ENCODE data around the gene RBM45. TPM values are rescaled to one million over a fixed set of nuclear protein-coding genes. Genes with fewer than 3 reads are reported as not detected.

Gene RBM45
- total RNA-seq (2022; extraction: Qiagen RNA extraction; ENCODE audit: low read depth), result 10.1 to 14.5 TPM (median 11.8 TPM) in 5 replicates

GRCh38 chr2:178112202-178113152, at the start of gene RBM45:
Gene RBM45 (plus strand): TSS chr2:178112437. CDS start chr2:178112547, 110 bp downstream.

DNA sequence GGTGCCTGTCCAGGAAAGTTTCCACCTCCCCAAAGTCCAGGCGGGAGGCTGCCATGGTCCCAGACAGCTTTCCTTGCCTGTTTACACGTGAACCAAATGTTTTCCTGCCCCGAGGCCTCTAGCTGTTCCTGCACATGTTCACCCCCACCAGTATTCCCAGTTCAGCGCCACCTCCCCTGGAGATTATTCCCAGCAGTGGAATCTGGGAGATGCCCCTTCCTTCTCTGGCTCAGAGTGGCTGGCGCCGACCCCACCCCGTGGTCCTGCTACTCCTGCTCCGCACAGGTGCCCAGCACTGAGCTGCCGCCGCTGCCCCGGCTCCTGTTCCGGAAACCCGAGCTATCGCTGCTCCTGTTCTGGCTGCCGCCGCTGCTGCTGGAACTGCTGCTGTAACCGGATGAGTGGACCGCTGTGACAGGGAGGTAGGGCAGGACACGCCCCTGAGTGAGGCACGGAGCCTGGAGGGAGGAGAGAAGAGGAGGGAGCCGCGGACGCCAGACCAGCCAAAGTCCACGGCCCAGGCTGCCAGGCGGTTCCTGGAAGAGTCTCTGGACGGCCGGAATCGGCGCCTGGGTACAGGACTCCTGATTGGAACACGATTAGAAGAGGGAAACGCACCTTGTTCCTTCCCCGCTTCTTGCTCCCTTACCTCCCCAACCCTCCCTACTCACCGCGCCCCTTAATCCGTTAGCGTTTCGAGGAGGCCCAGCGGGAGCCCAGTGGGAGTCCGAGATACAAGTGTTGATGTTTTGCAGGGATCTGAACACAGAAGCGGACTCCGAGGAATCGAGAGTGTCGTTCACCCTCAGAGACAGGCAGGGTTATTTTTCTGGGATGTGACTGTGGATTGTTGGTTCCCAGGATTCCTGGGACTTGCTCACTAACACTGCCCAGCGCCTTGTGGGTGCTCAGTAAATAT, 39.6 kb upstream of the RBM45 start, which contains the start of gene PDE11A:
PDE11A (minus strand) TSS at position 395 of the 919 bp plus-strand sequence; CDS start at position 55, 340 bp downstream.

Other genes starting within 250 kb of the RBM45 start
- 0.21 to 0.99 TPM (median 0.40 TPM) in 5 replicates for gene PDE11A, start 39.7 kb upstream of the RBM45 start, total RNA-seq (2022; extraction: Qiagen RNA extraction; ENCODE audit: low read depth)
- gene OSBPL6, start 82.1 kb downstream of the RBM45 start, total RNA-seq (2022; extraction: Qiagen RNA extraction; ENCODE audit: low read depth), result 7.3 to 9.1 TPM (median 8.4 TPM) in 5 replicates